GM12892 (cell line): ENCODE results near the gene CCDC38.

Experiments used
- DNase-seq: peaks from one replicate; pipeline ENCODE4 v3.0.0; 2011; ENCODE audit not compliant: insufficient read length
- FAIRE-seq: peaks from 2 replicates; lab custom pipeline; 2011; peaks lifted over from hg19 to GRCh38; lab: Jason Lieb, UNC
- POLR2A ChIP-seq: IDR thresholded peaks from 2 replicates; pipeline ENCODE4 v1.6.1; 2011; ENCODE audit warnings: low read depth, low read length, control low read depth
- POLR2AphosphoS5 ChIP-seq: IDR thresholded peaks from 2 replicates; pipeline ENCODE4 v1.6.1; 2011; ENCODE audit warnings: low read depth, low read length, control low read depth
- TAF1 ChIP-seq: IDR thresholded peaks from 2 replicates; pipeline ENCODE4 v1.6.1; 2011; ENCODE audit warnings: low read depth, mild to moderate bottlenecking, control low read depth, low read length, borderline replicate concordance

CCDC38 gene

DNA sequence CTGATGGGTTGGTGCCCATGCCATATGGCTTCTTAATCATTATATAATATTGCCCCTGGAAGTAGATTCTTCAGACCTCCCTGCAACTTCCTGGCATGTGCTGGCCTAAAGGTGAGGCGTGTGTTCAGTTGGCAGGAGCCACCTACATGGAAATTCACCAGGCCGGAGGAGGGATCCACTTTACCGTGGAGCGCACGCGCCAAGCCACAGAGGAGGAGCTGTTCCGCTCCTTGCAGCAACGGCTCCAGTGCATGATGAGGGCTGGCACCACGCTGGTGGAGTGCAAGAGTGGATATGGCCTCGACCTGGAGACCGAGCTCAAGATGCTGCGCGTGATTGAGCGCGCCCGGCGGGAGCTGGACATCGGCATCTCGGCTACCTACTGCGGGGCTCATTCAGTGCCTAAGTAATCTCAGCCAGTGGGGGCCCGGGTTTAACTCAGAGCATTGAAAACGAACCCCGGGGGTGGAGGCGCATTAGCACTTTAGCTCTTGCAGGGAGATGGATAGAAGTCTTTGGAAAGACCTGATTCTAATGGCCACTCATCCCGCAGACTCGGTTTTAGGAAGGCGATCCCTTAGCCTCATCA, 14.2 kb upstream of the CCDC38 start:
- FAIRE-seq (no peak), DNase-seq (no peak)
- TF ChIP-seq POLR2A: no peak
- no peak for TF ChIP-seq TAF1
- no peak for TF ChIP-seq POLR2AphosphoS5

DNA sequence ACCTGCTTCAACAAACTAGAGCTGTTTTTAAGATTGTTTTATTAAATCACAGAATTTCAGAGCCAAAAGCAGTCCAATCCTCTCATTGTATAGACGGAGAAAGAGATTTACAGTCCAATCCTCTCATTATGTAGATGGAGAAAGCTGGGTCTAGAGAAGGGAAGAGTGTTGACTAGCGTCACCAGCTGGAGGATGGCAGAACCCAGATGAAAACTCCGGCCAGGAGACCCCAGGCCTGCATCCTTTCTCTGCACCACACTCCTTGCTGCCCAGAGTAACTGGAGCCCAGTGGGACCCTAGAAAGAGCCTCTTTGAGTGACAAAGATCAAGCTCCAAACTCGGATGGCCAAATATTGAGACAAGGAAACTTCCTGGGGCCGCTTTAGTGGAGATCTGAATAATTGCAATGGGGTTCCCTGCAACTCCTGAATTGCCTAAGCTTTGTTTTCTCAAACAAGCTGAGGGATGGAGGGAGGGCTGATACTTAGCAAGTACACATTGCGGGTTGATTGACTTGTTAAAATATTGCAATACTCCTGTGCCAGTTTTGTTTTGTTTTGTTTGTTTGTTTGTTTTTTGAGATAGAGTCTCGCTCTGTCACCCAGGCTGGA, 13.2 kb upstream of the CCDC38 start:
- no peak for TF ChIP-seq POLR2A
- TF ChIP-seq TAF1: no peak
- no peak for TF ChIP-seq POLR2AphosphoS5
- FAIRE-seq (no peak), DNase-seq (no peak)

DNA sequence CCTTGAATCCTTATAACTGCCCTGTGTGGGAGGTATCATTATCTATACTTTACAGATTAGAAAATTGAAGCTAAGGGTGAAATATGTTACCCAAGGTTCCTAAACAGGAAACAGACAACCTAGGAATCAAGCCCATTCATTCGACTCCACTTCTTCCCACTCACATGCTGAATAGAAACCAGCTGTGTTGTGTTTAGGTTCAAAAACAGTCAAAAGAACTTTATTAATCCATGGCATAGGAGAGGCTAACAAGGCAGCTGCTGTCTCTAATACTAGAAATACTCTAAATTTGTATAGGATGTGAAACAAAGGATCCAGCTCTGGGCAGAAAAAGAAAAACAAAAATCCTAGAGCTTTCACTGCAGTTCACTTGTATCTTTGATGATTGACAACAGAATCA, 10.6 kb upstream of the CCDC38 start:
- no peak for DNase-seq
- FAIRE-seq: no peak
- no peak for TF ChIP-seq POLR2AphosphoS5
- no peak for TF ChIP-seq TAF1
- TF ChIP-seq POLR2A: no peak

DNA sequence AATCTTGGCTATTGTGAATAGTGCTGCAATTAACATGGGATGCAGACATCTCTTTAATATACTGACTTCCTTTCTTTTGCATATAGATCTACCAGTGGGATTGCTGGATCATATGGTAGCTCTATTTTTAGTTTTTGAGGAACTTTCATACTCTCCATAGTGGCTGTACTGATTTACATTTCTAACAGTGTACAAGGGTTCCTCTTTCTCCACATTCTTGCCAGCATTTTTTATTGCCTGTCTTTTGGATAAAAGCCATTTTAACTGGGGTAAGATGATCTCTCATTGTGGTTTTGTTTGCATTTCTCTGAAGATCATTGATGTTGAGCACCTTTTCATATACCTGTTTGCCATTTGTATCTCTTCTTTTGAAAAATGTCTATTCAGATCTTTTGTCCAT, 9.1 kb upstream of the CCDC38 start:
- DNase-seq (no peak), FAIRE-seq (no peak)
- TF ChIP-seq TAF1: no peak
- no peak for TF ChIP-seq POLR2AphosphoS5
- no peak for TF ChIP-seq POLR2A

DNA sequence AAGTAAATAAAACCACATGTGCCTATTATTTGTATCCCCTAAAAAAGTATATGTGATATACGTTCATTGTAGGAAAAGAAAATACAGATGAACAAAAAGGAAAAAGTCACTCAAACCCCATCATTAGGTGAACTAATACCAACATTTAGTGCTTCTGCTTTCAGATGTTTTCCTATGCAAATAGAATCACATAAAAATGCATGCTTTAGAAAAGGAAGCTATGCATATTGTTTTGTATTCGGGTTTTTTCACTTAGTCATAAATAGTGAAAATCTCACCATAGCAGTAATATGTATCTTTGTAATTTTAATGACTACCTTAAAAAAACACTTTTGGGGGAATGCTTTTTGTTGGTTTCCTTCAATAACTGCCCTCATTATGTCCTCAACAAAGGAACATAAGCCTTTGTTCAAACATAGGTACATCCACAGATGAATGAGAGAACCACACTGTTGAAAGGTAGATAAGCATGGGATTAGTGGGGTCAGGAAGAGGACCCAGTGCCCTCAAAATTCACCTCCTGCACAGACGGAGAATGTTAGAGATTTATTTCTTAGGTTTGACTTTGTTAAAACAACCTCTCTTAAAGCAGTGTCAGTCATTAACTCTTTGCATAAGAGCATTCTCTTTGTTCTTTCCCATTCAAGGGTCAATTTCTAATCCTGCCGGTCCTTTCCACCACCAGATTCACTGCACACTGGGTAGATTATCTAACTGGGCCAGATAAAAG, 7.2 kb upstream of the CCDC38 start:
- FAIRE-seq (no peak), DNase-seq (no peak)
- TF ChIP-seq TAF1 (no peak), POLR2AphosphoS5 (no peak), POLR2A (no peak)

DNA sequence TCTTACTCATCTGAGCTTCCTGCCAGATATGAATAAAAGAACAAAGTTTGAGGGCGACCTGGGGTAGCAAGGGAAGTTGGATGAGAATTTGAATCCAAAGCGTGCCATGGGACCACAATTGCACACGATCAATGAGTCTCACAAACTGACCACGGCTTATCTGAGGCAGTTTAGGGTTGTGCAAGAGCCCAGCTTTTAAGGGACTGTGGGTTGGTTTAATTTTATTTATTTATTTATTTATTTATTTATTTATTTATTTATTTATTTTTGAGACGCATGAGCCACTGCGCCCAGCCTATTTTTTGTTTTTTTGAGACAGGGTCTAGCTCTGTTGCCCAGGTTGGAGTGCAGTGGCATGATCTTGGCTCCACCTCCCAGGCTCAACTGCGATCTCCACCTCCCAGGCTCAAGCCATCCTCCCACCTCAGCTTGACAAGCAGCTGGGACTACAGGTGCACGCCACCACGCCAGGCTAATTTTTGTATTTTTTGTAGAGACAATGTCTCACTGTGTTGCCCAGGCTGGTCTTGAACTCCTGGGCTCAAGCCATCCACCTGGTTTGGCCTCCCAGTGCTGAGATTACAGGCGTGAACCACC, 1.8 kb upstream of the CCDC38 start:
- no peak for DNase-seq
- TF ChIP-seq TAF1 (no peak), POLR2A (no peak)
- no peak for FAIRE-seq

DNA sequence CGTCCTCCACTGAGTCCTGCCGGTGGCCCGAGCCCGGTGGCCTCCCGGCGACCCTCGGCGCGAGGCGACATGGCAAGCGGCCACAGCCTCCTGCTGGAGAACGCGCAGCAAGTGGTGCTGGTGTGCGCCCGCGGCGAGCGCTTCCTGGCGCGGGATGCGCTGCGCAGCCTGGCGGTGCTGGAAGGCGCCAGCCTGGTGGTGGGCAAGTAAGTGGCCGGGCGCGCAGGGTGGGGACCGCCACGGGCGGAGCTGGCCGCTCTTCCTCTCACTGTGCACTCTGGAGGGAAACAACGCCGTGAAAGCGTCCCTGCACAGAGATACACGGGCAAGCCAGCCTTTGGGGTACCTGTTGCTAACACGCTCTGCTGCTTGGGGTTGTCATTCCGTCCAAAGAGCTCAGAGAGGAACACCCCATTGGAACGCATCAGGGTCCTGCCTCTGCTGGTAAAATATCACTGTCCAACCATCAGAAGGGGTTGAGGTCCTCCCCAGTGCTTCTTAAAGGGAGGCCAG, 972 bp upstream of the CCDC38 start, which contains the start of gene AMDHD1:
AMDHD1 (plus strand) TSS at position 2 of the 513 bp plus-strand sequence; CDS start at position 70, 68 bp downstream.
- DNase-seq (peak; percentile 42), FAIRE-seq (peak; percentile 51)
- TF ChIP-seq POLR2AphosphoS5 (no peak), POLR2A (no peak), TAF1 (no peak)

DNA sequence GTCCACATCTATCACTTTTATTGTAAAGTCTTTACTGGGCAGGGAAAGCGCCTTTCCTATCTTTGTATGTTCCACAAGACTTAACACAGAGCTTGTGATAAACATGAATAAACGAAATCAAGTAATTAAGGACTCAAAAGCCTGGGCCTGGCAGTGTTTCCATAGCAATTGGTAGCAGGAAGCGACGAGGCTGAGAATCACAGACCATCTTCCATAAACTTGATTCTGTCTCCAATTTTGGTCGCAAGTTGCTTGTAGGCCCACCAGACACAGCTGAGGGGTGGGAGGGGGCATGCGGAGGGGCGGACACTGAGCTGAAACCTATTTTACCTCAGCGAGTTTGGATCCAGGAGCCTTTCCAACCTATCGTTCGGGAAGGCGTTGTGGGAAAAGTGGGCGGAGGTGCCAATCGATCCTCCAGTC, 302 bp downstream of the CCDC38 start:
- TF ChIP-seq TAF1 (no peak), POLR2A (no peak), POLR2AphosphoS5 (no peak)
- FAIRE-seq (peak; percentile 5), DNase-seq (no peak)

DNA sequence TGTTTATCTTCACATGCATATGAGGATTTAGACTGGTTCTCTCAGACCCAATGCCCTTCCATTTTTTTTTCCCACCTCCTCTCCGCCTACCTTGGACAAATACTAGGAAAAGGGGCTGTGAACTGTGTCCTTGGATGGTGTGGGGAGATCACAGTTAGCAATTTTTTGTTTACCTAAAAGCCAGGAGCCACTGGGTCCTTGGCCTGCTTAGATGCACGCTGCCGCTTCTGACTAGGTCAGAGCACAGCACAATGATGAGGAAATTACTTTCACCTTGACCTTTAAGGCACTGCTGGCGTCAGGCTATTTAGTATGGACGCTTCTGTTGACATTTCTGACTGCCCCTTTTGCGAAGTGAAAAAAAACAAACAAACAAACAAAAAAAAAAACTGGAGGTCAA, 1.9 kb downstream of the CCDC38 start:
- FAIRE-seq (no peak), DNase-seq (no peak)
- TF ChIP-seq POLR2AphosphoS5 (no peak), TAF1 (no peak), POLR2A (no peak)

DNA sequence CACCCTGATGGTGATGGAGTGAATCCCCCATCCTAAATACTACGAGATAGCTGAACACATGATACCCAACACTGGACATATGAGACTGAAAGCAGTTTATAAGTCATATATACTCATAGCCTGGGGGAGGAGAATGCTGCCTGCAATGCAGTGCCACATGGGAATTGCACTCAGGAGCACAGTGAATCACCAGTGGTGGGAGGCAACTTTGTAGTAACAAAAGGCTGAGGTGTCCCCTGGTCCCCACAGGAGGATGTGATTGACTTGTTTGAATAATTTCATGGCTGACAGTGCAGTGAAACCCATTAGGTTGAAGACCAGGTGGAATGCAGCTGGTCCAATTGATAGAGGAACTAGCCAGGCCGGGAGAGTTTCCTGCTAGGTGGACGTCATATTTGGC, 20.2 kb downstream of the CCDC38 start:
- DNase-seq: no peak
- FAIRE-seq: no peak
- TF ChIP-seq TAF1 (no peak), POLR2A (no peak), POLR2AphosphoS5 (no peak)

DNA sequence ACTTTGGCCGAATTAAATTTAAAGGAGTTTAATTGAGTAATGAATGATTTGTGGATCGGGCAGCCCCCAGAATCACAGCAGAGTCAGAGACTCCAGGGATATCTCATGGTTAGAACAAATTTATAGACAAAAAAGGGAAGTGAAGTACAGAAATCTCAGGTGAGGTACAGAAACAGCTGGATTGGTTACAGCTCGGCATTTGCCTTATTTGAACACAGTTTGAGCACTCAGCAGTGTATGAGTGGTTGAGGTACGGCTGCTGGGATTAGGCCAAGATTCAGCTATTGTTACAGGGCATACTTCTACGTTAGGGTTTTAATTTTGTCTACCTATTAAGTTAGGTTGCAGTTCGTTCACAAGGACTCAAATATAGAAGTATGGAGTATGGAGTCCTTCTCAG, 23.3 kb downstream of the CCDC38 start:
- DNase-seq: no peak
- TF ChIP-seq POLR2A: no peak
- TF ChIP-seq POLR2AphosphoS5: no peak
- TF ChIP-seq TAF1: no peak
- no peak for FAIRE-seq
